GM12801 (cell line): ENCODE results near the gene NUP160.

Source experiments
- TF ChIP-seq, protein P1 (sequence below): IDR thresholded peaks from one replicate; pipeline ENCODE4 v1.5.1; 2011; ENCODE audit warnings: control low read depth; ENCODE audit not compliant: insufficient read length; ENCODE audit errors: extremely low read depth

NUP160 gene

DNA sequence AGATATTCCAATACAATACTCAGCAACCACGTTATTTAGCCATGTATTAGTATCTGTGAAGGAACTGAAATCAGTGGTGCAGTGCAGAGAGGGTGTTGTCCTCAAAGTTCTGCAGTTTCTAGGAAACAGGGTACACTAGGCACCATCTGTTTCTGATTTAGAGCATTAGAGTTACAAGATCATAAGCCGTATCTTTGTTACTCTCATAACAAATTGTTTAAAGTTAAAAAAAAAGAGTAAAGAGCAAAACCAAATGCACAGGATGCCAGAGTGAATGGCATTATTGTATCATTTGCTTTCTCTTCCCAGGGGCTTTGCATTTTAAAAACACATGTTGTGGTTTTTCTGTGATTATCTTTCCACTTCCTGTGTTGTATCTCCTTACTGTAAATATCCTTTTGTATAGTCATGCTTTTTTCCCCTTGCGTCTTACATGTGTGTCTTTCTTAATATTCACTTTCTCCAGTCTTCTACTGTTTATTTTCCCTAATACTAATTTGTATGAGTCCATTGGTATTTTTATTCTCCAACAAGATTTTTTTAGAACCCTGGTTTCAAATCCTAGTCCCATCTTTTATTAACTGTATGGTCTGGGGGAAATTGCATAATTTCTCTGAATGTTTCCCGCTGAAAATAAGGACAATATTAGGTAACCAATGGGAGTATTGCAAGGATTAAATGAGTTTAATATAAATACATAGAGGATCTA lies 15.2 kb upstream of the NUP160 start:
- TF ChIP-seq, protein P1, sequence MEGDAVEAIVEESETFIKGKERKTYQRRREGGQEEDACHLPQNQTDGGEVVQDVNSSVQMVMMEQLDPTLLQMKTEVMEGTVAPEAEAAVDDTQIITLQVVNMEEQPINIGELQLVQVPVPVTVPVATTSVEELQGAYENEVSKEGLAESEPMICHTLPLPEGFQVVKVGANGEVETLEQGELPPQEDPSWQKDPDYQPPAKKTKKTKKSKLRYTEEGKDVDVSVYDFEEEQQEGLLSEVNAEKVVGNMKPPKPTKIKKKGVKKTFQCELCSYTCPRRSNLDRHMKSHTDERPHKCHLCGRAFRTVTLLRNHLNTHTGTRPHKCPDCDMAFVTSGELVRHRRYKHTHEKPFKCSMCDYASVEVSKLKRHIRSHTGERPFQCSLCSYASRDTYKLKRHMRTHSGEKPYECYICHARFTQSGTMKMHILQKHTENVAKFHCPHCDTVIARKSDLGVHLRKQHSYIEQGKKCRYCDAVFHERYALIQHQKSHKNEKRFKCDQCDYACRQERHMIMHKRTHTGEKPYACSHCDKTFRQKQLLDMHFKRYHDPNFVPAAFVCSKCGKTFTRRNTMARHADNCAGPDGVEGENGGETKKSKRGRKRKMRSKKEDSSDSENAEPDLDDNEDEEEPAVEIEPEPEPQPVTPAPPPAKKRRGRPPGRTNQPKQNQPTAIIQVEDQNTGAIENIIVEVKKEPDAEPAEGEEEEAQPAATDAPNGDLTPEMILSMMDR: no peak

DNA sequence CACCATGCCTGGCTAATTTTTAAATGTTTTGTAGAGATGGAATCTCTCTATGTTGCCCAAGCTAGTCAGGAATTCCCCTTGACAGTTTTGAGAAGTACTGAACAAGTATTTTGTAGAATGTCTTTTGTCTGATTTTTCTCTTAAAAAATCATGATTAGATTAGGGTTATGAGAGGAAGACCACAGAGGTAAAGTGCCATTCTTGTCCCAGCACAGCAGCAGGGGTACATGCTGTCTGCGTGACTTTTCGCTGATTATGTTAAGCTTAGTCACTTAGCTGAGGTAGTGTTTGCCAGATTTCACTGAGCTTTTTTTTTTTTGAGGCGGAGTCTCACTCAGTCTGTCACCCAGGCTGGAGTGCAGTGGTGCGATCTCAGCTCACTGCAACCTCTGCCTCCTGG lies 13.6 kb upstream of the NUP160 start:
- TF ChIP-seq, protein P1: no peak

DNA sequence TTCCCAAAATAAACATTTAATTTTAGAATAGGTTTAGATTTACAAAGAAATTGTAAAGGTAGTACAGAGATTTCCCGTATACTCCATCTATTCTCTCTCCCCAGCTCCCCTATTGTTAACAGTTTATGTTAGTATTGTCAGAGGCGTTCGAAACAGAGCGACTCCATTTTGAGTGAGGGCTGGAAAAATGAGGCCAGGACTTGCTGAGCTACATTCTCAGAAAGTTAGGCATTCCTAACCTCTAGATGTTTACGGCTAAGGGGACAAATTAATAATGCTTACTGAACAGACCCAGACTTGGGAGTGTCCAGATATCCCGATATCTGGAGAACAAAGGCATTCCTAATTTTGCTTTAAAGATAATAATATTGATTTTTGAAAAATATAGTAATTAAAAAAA lies 12.4 kb upstream of the NUP160 start:
- TF ChIP-seq, protein P1: no peak

DNA sequence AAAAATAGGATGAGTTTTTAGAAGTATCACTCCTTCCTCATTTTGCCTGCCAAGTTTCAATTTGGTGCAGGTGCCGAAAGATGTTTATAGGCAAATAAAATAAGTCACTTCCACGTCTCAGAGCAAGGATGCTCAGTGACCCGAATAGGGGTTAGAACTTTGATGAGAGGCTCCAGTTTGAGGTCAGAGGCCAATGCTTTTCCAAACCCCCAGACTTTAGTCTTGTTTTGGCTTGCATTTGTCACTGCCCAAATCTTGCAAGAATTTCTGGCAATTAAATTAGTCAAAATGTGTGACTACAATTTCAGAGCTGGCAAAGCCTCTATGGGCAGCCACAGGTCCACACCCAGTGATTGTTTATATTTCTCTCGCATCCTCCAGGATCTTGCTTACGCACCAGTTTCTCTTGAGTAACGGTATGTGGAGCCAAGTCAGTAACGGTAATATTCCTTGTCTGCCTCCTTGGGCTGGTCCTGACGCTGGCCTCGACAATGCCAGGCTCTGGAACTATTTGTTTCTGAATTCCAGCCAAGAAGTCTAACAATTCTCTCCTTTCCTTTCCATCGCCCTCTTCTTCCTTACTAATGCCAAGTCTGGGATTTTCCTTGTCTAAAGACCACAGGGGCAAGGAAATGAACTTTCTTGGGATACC lies 9.9 kb upstream of the NUP160 start:
- TF ChIP-seq, protein P1: no peak

DNA sequence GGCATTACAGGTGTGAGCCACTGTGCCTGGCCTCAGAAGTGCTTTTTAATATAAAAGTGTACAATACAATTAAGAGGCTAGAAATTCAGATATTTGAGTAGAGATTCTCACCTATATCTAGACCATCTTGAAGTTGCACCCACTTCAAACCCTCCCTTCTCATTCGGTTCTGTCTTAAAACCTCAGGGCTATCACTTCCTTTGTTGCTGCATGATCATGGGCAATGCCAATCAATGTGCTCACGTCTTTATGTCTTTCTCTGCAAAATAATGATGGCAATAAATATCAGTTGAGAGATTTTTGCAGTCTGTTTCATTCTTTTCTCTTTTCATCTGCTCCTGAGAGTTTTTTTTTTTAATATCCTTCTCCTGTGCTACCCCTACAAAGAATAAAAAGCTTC lies 9.3 kb upstream of the NUP160 start:
- TF ChIP-seq, protein P1: no peak

DNA sequence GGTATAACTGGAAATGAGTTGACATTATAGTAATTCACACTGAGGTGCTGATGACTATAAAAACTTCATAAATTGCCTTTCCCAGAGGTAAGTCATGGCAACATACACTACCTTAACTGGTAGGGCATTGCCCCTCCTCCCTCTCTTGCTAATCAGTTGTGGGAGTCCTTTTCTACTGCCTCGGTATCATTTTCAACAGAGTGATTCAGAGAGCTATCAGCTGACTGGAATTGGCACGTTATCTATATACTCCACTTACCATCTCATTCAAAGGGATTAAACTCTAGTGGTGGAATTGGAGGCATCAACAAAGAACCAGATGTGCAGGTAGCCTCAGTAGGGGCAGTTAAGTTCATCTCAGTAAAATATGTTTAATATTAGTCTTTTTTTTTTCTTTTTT lies 8.0 kb upstream of the NUP160 start:
- TF ChIP-seq, protein P1: no peak

DNA sequence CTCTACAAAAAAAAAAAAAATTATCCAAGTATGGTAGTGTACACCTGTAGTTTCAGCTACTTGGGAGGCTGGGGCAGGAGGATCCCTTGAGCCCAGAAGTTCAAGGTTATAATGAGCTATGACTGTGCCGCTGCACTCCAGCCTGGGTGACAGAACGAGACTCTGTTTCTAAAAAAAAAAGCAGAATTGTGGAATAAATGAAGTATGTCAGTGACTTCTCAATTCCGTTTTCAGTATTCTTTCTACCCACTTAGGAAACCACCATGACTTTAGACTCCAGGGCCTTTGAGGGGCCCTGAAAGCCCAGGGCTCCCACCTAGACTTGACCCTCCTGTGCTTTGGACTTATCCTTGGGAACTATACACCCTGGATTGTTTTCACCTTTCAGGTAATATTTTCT lies 6.5 kb upstream of the NUP160 start:
- TF ChIP-seq, protein P1: no peak
